Measurements from ENCODE around the gene TET3. TPM values are rescaled to one million over a fixed set of nuclear protein-coding genes. Genes with fewer than 3 reads are reported as not detected.

Gene TET3
- total and polyA plus RNA-seq, 2 donors (not counting 1 experiment from before 2014, with no cell fraction given) = 2.1 to 3.1 TPM

DNA sequence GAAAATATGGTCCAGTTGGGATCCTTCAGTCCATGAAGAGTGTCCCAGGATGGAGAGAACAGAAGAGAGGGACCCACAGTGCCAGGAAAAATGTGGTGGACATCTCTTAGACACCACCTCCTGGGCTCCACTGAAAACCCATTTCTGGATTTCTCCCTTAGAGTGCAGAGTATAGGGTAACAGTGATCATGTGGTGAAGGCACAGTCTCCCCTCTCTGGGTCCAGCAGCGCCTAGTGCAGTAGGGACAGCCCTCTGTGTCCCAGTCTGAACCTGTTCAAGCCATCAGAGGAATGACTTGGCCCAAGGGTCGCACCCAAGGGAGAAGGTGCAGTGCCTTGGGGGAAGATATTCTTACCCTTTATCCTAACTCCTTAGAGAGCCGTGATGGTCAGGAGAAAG, 30.1 kb downstream of the TET3 start:
- H3K9ac ChIP-seq (ENCODE audit: insufficient read depth, low read length) = no peak overlapping the region
- no peak for DNase-seq (ENCODE audit: low read depth in 2 of 2)
- no peaks in the 10 kb centered on the region for H4K20me1 ChIP-seq (ENCODE audit: control insufficient read depth, extremely low read depth, insufficient read depth, low read length)
- H3K36me3 ChIP-seq (ENCODE audit: control insufficient read depth, insufficient read depth, low read length) = no peaks in the 10 kb centered on the region
- no peaks in the 10 kb centered on the region for H3K9me3 ChIP-seq (ENCODE audit: control insufficient read depth, insufficient read depth, low read depth, low read length)
- no peak for TF ChIP-seq EZH2 (IDR thresholded peaks at IDR 0.05; ENCODE audit: low read length, missing control alignments)
- TF ChIP-seq, protein P1, sequence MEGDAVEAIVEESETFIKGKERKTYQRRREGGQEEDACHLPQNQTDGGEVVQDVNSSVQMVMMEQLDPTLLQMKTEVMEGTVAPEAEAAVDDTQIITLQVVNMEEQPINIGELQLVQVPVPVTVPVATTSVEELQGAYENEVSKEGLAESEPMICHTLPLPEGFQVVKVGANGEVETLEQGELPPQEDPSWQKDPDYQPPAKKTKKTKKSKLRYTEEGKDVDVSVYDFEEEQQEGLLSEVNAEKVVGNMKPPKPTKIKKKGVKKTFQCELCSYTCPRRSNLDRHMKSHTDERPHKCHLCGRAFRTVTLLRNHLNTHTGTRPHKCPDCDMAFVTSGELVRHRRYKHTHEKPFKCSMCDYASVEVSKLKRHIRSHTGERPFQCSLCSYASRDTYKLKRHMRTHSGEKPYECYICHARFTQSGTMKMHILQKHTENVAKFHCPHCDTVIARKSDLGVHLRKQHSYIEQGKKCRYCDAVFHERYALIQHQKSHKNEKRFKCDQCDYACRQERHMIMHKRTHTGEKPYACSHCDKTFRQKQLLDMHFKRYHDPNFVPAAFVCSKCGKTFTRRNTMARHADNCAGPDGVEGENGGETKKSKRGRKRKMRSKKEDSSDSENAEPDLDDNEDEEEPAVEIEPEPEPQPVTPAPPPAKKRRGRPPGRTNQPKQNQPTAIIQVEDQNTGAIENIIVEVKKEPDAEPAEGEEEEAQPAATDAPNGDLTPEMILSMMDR (conservative IDR thresholded peaks at IDR 0.05 in 1 of 2, IDR thresholded peaks at IDR 0.05 in 1 of 2; ENCODE audit: low read depth in 1 of 2, low read length in 2 of 2) = no peak
- no peaks in the 10 kb centered on the region for H3K27me3 ChIP-seq (ENCODE audit: control insufficient read depth, insufficient read depth, low read length)
- H3K4me2 ChIP-seq (ENCODE audit: extremely low read depth, insufficient read depth, low read length) = no peak overlapping the region
- peaks cover under 1% of the 10 kb centered on the region for H3K4me1 ChIP-seq (ENCODE audit: control insufficient read depth, extremely low read depth, insufficient read depth, low read length)
- peaks cover 1% of the 10 kb centered on the region for H3K79me2 ChIP-seq (ENCODE audit: control insufficient read depth, insufficient read depth, low read length)
- no peak overlapping the region for H3K27ac ChIP-seq (ENCODE audit: insufficient read depth, low read length)
- H2AFZ ChIP-seq (ENCODE audit: low read length) = no peak overlapping the region
- H3K4me3 ChIP-seq (replicated peaks in 1 of 4; ENCODE audit: control extremely low read depth in 1 of 4, insufficient read depth in 1 of 4, low read depth in 3 of 4, low read length in 4 of 4) = no peak overlapping the region

- H3K9me3 ChIP-seq (ENCODE audit: control insufficient read depth, insufficient read depth, low read depth, low read length) = no peaks in the 10 kb centered on the region
These were observed 32.5 kb downstream of the TET3 start for GRCh38 chr2:74017223-74017622.

GRCh38 chr2:74019516-74019915, 34.8 kb downstream of the TET3 start:
- peaks cover 7% of the 10 kb centered on the region for H3K79me2 ChIP-seq (ENCODE audit: control insufficient read depth, insufficient read depth, low read length)
- H4K20me1 ChIP-seq (ENCODE audit: control insufficient read depth, extremely low read depth, insufficient read depth, low read length) = no peaks in the 10 kb centered on the region
- no peak overlapping the region for H2AFZ ChIP-seq (ENCODE audit: low read length)
- no peaks in the 10 kb centered on the region for H3K9me3 ChIP-seq (ENCODE audit: control insufficient read depth, insufficient read depth, low read depth, low read length)
- H3K36me3 ChIP-seq (ENCODE audit: control insufficient read depth, insufficient read depth, low read length) = no peaks in the 10 kb centered on the region
- TF ChIP-seq, protein P1 (conservative IDR thresholded peaks at IDR 0.05 in 1 of 2, IDR thresholded peaks at IDR 0.05 in 1 of 2; ENCODE audit: low read depth in 1 of 2, low read length in 2 of 2) = no peak
- no peak for TF ChIP-seq EZH2 (IDR thresholded peaks at IDR 0.05; ENCODE audit: low read length, missing control alignments)
- no peak overlapping the region for H3K9ac ChIP-seq (ENCODE audit: insufficient read depth, low read length)
- no peak overlapping the region for H3K4me2 ChIP-seq (ENCODE audit: extremely low read depth, insufficient read depth, low read length)
- no peak overlapping the region for H3K27ac ChIP-seq (ENCODE audit: insufficient read depth, low read length)
- H3K4me1 ChIP-seq (ENCODE audit: control insufficient read depth, extremely low read depth, insufficient read depth, low read length) = no peaks in the 10 kb centered on the region
- DNase-seq (ENCODE audit: low read depth in 2 of 2) = no peak
- H3K27me3 ChIP-seq (ENCODE audit: control insufficient read depth, insufficient read depth, low read length) = no peaks in the 10 kb centered on the region
- H3K4me3 ChIP-seq (replicated peaks in 1 of 4; ENCODE audit: control extremely low read depth in 1 of 4, insufficient read depth in 1 of 4, low read depth in 3 of 4, low read length in 4 of 4) = no peak overlapping the region

More at GRCh38 chr2:74017223-74017622, 32.5 kb downstream of the TET3 start:
- H3K4me3 ChIP-seq (replicated peaks in 1 of 4; ENCODE audit: control extremely low read depth in 1 of 4, insufficient read depth in 1 of 4, low read depth in 3 of 4, low read length in 4 of 4) = no peak overlapping the region
- no peaks in the 10 kb centered on the region for H4K20me1 ChIP-seq (ENCODE audit: control insufficient read depth, extremely low read depth, insufficient read depth, low read length)
- H3K27me3 ChIP-seq (ENCODE audit: control insufficient read depth, insufficient read depth, low read length) = no peaks in the 10 kb centered on the region
- H3K79me2 ChIP-seq (ENCODE audit: control insufficient read depth, insufficient read depth, low read length) = peaks cover 3% of the 10 kb centered on the region
- no peaks in the 10 kb centered on the region for H3K36me3 ChIP-seq (ENCODE audit: control insufficient read depth, insufficient read depth, low read length)
- no peaks in the 10 kb centered on the region for H3K4me1 ChIP-seq (ENCODE audit: control insufficient read depth, extremely low read depth, insufficient read depth, low read length)
- DNase-seq (ENCODE audit: low read depth in 2 of 2) = no peak
- H3K27ac ChIP-seq (ENCODE audit: insufficient read depth, low read length) = no peak overlapping the region
- no peak overlapping the region for H2AFZ ChIP-seq (ENCODE audit: low read length)
- TF ChIP-seq, protein P1 (conservative IDR thresholded peaks at IDR 0.05 in 1 of 2, IDR thresholded peaks at IDR 0.05 in 1 of 2; ENCODE audit: low read depth in 1 of 2, low read length in 2 of 2) = no peak
- no peak for TF ChIP-seq EZH2 (IDR thresholded peaks at IDR 0.05; ENCODE audit: low read length, missing control alignments)
- H3K9ac ChIP-seq (ENCODE audit: insufficient read depth, low read length) = no peak overlapping the region
- H3K4me2 ChIP-seq (ENCODE audit: extremely low read depth, insufficient read depth, low read length) = no peak overlapping the region
